ENCODE results near the gene TEX14.

DNA sequence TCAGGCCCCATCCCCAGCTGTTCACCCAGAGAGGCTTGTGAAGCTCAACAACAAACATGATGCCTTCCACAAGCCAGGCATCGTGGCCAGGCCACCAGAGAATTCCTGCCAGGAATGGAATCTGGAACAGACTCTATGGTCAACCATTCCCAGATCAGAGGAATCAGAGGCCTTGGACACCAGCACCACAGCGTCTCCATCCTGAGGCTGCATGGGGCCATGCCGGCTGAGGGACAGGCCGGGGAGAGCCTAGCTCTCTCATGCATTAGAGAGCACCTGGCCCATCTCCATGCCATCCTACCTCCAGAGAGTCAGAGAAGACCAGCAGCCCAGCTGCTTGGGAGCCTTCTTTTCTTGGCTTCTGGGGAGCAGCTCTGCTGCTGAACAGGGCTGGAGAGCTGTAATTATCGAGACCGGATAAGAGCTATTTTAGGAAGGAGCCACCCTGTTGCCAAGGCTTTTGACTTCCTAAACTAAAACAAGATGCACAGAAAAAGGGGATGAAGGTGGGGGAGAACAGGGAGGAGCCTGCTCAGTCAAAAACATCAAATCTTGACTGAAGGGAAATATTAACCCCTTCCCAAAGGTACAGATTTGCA lies 152.9 kb downstream of the TEX14 start:
- TF ChIP-seq POLR2A (IDR thresholded peaks at IDR 0.05) (no peak), EP300 (IDR thresholded peaks at IDR 0.05) (no peak)

Data from ovary (tissue), 1 donor.